Left colon (tissue), 2 donors: ENCODE measurements around the gene MOCS1. TPM values are rescaled to one million over a fixed set of nuclear protein-coding genes. Genes with fewer than 3 reads are reported as not detected.

Source experiments
- ATAC-seq: fragments of 200-7000 bp; cut with Tn5 transposase; one replicate; pipeline ENCODE4 v1.9.1; 2020; ENCODE audit warnings: mild to moderate bottlenecking, moderate library complexity
- DNase-seq, 2 donors: peaks; one replicate each; pipeline ENCODE4 v3.0.0-alpha.2; 2020
- intact Hi-C, 2 donors: fragments of 100-400 bp; cut with DNase I in 1 of 2; cut with micrococcal nuclease in 1 of 2; formaldehyde crosslinking; loops; one replicate each; pipeline versions ENCODE4 v1.11.2 to v1.14.0; 2022; cut with DNase I, micrococcal nuclease
- total RNA-seq, 2 donors: library from RNA; stranded (reverse); fragmentation: NEBNext Ultra II Directional; extraction: Animal tissue kit (Norgen Biotek cat#: 25700); gene quantifications; one replicate each; pipeline ENCODE4 v1.2.1, GENCODE V29; 2021
- donor health status: DM: no; HTN: no; CAD: no.
- donor health status: DM: yes; HTN: yes; CAD: no.

Gene MOCS1
- total RNA-seq, 2 donors from 2014 or later = 12.9 to 18.8 TPM

DNA sequence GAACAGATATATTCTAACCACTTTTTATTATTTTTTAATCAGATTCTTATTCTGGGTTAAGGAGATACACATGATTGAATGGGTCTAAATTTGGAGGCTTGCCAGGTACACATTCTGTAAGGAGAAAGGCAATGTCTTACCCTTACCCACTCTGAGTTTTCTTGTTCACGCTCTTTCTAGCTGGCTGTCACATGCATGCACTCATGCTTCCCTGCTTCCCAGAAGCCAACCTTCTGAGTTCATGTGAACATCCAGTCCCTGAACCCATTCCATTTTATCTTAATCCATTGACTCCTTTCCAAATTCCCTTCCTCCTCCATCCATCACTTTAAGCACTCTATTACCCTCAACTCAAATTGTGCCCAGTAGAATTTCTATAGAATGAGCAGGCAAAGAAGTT, 17.5 kb upstream of the MOCS1 start:
- intact Hi-C loops = no loop called here
- DNase-seq (no peak), ATAC-seq (no peak)

DNA sequence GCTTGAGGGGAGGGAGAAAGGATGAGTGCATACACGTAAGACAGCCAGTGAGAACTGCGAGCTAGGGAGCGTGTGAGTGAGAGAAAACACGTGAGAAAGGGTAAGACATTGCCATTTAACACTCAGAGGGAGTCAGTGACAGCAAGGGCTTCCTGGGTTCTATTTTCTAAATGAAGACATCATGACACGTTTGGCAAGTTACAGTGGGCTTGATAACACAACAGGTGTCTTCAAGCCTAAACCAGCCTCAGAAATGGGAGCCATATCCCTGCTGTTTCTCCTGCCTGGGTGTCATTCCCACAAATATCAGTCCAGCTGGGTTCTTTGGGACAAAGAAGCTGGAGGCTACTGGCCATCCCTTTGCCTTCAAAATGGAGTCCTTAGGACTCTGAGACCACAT, 16.9 kb upstream of the MOCS1 start:
- DNase-seq = no peak
- no peak for ATAC-seq
- intact Hi-C loops = no loop called here

DNA sequence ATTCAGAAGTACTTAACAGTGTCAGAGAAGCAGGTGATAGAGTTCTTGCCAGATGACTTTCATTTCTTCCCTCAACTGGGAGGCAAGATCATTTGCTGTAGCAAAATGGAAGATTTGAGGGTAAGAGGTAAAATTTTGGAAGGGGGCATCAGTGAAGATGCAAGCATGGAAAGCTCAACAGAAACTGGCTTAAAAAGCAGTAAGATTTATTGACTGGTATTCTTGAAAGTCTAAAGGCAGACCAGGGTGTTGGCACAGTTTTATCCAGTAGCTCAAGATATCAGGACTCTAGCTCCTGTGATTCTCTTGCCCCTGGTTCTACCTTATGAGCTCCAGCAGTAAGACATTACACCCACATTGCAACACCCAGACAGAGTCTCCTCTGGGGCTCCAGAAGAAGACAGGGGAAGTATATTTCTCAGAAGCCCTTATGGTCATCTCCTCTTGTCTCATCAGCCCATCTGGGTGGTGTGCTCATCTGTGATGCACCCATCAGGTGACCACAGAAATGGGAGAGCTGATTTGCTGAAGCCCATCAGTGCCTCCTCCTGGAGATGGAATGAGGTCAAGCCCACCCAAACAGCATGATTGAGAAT, 16.0 kb upstream of the MOCS1 start:
- intact Hi-C loops = no loop called here
- DNase-seq (no peak), ATAC-seq (no peak)

DNA sequence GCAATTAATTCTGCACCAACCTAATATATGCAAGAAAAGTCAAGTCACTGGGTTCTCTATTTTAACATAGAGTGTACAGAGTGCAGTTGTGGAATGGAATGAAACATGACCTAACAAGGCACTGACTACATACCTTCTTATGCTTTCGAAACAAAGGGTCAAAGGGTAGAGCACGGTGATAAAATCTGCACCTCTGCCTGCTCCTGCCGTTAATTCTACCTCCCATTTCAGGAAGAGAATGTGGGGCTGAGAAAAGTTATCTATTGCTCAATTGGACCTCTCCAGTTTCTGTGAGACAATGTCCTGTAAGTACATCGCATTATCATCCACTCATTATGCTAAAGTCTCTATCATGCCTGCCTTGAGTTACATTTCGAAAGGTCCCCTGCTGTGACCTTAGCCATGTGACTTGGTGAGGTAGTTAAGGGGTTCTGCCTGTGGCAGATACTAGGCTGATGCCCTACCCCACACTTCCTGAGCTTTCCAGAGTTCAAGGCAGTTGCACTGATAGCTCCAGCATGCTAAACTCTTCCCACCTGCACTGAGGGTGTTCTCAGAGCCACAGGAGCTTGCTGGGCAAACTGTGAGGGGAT, 14.0 kb upstream of the MOCS1 start:
- peak; percentile 39 for ATAC-seq
- DNase-seq = no peak
- intact Hi-C loops = no loop called here

DNA sequence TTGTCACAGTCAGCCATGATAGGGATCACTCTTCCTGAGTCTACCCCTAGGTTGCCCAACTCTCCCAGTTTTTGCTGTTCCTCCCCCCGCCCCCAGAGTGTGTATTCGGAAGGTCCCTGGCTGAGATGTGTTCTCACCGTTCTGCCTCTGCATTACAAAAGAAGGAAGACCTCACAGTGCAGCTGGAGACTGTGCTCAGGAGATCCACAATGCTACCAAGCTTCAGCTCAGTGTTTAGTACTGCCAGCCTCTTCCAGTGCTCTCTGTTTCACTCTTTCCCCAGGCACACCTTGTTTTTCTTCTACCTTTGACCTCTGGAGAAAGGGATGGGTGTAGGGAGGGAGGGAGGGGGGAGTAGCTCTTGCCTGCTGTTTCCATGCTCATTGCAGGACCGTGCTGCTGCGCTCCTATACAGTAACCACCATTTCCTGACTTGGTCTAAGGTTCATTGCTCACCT, 13.4 kb upstream of the MOCS1 start:
- DNase-seq (no peak), ATAC-seq (peak; percentile 60)
- intact Hi-C loops = no loop called here

DNA sequence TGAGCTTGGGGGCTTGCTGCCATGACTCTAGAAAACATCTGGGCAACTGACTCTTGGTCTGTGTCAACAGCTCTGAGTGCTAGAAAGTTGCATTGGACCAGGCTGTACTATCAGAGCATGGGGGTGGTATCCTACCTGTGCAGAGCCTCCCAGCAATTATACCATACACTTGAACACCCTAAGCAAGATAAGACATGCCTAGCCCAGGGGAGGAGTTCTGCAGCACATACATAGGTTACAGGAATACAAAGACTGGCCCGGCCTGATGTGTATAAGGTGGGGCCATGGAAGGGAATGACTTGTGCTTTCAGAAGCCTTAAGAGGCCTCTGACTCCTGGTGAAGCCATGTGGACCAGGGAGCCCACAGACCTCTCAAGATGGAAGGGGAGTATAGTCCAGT, 11.4 kb upstream of the MOCS1 start:
- intact Hi-C loops = no loop called here
- peak; percentile 91 for ATAC-seq
- DNase-seq = peak; percentile 51 to 69

DNA sequence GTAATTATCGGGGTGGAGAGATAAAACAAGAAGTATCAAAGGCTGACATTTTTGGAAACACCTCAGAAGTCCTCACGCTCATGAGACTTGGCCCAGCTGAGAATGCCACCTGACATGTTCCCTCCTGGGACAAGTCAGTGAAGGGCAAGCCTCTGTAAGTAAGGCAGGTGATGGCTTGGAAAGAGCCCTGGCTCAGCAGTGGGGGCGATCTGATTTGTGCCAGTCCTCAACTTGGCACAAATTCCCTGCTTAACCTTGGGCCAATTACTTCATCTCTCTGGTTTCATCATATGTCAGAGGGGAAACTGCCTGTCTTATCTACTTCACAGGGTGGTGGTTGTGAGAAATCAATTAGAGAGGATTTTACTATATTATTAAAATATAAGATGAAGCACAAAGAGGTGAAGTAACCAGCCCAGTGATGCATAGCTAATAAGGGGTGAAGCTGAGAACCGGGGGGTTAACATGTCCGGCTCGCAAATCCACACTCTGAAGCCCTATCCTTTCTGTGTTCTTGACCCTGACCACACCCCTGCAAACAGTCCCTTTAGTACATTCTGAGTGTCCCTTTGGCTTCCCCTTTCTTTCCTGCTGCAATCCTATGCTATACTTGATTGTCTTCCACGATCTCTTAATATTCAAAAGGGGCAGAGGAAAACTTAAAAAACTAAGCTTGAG, 8.8 kb upstream of the MOCS1 start:
- DNase-seq (no peak), ATAC-seq (no peak)
- intact Hi-C loops = no loop called here

DNA sequence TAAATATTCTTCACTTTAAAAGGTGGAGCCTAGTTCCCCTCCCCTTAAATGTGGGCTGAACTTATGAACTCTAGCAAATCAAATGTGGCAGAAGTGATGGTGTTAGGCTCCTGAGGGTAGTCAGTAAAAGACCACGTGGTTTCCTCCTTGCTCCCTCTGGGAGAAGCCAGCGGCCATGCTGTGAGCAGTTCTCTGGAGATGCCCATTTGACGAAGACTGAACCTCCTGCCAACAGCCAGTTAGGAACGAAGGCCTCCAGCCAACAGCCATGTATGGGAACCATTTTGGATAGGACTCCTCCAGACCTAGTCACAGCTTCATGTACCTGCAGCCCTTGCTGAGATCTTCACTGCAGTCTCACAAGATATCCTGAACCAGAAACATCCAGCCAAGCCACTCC, 7.6 kb upstream of the MOCS1 start:
- ATAC-seq (no peak), DNase-seq (no peak)
- intact Hi-C loops = no loop called here

DNA sequence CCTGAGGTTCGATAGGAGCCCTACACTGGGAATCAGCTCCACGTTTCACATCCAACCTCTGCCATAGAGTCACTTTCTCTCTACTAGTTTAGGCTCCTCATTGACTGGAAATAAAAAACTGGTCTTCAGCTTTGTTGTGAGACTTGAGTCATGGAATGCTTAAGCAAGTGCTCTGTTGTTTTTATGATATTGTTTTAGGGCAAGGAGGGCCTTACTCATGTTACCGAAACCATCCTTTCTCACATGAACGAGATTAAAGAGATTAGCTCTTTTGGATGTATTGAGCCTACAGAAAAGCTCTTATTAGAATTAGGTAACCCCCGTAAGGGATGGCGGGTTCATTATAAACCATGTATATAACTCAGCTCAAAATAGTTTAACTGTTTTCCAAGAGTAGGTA, 6.9 kb upstream of the MOCS1 start:
- ATAC-seq (no peak), DNase-seq (no peak)
- intact Hi-C loops = no loop called here

DNA sequence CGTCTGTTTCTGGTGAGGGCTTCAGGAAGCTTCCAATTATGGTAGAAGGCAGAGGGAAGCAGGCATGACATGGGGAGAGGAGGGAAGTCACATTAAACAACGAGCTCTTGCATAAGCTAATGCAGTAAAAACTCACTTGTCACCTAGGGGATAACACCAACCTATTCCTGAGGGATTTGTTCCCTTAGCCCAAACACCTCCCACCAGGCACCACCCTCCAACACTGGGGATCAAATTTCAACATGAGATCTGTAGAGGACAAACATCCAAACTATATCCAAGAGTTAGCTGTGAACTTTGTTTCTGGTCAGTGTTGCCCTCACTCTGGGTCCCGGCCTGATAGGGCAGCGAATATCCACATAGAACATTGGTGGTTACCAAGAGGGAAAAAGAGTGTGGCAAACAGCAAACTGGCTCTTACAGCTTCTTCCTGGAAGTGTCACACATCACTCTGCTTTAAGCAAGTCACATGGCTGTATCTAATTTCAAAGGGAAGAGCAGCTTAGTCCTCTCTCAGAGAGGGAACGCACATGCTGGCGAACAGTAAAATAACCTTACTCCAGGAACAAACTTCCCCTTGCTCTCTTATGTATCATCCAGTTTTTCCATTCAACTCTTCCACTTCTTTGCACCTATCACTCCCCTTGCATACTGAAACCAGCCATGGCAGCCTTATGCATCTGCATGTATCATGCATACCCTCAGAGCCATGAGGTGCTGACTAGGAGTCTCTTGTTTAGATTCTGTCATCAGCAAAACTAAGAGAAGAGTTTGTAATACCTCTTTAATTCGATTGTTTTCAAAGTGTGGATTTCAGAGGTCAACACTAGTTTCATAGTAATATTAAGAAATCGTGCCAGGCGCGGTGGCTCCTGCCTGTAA, 4.8 kb upstream of the MOCS1 start:
- ATAC-seq (no peak), DNase-seq (no peak)
- intact Hi-C loops = no loop called here

DNA sequence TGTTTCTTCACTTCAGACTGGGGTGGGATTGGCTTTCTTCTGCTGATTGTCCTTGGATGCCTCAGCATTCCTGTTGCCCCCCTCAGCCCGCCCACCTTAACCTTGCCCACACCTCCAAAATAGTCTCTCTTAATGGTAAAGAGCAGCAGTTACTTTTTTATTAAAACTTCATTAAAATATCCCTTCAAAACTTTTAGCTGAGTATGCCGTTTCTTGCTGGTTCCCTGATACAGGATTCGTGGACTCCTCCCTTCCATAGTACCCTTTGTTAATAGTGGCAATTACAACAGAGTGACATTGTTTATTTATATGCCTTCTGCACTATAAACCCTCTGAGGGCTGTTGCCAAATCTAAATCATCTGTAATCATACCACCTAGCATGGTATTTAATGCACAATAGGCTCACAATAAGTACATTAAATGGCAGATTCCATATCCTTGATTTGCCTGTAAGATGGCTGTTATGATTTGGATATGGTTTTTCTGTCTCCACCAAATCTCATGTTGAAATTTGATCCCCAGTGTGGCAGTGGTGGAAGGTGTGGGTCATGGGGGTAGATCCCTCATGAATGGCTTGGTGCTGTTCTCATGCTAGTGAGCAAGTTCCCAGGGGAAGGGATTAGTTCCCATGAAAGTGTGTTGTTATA, 3.5 kb upstream of the MOCS1 start:
- DNase-seq = no peak
- intact Hi-C loops = no loop called here
- ATAC-seq = peak; percentile 81

DNA sequence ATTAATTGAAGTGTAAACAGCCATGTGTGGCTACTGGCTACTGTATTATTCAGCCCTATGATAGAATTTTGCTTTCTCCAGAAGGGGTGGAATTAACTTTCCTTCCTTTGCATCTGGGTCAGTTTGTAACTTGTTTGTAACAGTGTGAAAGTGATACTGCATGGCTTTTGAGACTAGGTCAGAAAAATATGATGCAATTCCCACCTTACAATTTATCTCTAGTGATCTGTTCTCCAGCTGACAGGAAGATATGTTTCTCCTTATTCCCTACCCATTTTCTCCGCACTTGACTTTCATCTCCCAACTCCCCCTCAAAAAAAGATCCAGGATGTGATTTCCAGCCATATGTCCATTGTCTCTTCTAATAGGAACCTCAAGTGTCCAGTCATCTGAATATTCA, 2.6 kb upstream of the MOCS1 start:
- intact Hi-C loops = no loop called here
- ATAC-seq (no peak), DNase-seq (no peak)

DNA sequence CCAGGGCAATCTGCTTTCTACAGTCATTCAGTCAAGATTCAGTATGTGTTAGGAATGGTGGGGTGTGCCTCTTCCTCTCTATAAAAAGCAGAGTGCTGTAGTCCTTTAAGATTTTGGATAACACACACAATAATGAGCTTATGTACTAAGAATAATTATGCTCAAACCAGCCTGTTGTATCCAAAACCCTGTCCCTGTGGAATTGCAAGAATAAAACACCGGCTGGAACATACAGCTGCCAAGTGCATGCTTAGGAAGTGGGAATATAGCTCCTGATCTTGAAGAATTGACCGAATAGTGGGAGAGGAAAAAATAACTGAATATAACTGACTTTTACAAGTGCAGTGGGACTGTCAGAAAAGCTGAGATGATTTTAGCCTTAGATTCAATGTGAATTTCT, 979 bp upstream of the MOCS1 start:
- ATAC-seq = no peak
- intact Hi-C loops = no loop called here
- no peak for DNase-seq

DNA sequence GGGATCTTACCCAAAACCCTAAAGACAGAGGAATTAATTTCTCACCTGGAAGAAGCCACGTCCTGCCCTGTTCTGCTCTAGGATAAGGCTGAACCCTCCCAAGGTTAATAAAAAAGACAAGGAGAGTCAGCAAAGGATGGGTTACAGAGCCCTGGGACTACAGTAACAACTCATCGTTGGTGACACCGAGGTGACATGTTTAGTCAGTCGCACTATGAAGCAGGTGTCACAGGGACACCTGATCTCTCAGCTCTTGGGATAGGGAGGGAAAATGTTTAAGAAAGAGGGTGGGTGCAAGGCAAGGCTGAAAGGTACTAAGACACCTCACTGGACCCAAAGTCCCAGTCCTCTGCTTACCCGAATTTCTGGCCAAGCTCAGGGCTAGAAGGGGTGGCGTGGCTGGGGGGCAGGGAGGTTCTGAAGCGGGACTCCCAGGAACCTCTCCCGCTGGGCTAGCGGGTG, 562 bp downstream of the MOCS1 start:
- DNase-seq (no peak), ATAC-seq (peak; percentile 19)
- intact Hi-C loops = no loop called here

DNA sequence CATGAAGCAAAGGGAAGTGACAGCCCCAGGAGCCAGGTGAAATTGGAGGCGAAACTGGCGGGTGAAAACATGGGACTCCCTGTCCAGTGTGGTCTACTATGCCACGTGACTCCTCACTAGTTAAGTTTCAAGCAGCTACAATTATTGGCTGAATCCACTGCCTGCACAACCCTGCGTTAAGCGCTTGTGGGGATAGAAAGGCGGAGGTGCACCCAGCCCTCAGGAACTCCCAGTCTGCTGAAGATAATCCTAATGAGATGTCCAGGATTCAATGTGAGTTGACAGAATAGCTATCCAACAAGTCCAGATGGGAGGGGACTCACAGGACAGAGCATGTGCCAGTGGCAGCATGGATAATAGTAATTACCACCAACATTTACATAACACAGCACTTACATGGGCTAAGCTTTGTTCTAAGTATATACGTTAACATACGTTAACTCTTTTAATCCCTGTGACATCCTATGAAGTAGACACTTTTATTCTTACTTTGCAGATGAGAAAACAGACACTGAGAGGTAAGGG, 1.8 kb downstream of the MOCS1 start:
- ATAC-seq = no peak
- intact Hi-C loops = no loop called here
- DNase-seq = no peak

DNA sequence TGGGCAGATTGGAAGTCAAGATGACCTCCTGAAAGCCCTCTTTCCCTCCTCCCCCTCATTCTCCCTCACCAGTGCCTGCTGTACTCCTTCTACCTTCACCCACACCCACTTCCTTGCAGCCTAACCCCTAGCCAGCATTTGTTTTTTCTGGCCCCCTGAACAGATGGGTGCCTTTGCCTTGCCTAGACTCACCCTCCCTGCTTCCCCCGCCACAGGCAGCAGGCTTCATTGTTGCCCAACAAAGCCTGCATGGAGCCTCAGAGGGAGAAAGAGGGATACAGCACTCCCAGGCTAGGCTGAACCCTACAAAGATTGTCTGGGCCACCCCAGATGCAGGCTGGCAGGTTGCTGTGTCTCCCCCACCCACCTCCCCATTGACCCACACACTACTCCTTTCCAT, 2.7 kb downstream of the MOCS1 start:
- DNase-seq (no peak), ATAC-seq (no peak)
- intact Hi-C loops = no loop called here

DNA sequence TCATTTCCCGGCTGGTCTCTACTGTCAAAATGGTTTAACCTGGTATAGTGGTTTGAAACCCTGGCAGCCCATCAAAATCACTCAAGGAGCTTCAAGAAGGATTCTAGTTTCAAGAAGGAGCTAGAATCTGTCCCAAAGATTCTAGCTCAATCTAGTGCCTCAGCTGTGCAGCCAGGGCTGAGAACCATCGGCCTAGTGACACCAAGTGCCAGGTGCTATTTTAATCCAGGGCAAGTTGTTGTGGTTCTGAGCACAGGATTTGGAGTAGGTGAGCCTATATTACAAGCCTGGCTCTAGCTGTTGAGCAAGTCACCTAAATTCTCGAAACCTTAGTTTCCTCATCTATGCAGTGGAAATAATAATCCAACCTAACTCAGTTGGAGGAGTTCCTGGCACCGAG, 3.7 kb downstream of the MOCS1 start:
- no peak for DNase-seq
- intact Hi-C loops = no loop called here
- ATAC-seq = no peak

DNA sequence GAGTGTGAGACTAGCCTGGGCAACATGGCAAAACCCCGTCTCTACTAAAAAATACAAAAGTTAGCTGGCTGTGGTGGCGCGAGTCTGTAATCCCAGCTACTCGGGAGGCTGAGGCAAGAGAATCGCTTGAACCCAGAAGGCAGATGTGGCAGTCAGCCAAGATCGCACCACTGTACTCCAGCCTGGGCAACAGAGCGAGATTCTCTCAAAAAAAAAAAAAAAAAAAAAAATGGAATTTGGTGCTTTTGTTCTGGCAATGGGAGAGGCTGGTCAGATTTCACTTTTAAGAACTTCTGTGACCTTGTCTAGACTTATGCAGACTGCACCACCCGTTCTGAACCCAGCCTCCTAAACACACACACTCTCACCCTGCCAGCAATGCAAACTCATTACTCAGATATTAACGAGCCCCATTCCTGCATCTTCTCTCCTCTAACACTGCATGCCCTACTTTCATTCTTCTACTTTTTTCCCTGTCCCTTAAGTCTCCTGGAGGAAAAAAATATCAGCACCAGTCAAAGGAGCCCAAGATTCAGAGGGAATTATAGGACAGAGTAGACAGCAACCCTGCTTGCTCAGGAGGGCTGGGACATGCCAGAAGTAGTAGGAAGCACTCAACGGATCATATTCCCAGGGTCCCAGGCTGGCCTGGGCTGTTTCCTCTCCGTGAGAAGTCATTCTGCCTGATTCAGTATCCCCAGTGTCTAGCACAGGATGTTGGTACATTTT, 4.4 kb downstream of the MOCS1 start:
- ATAC-seq (no peak), DNase-seq (no peak)
- intact Hi-C loops = no loop called here
